Activated CD4-positive, alpha-beta T cell treated with anti-CD3 and anti-CD28 coated beads for 4 hours (primary cell): ENCODE results near the gene EFCAB11.
"Not testable (repeated sequence)": the region's sequence is repeated elsewhere in the genome, so short reads cannot be mapped to it uniquely, and the experiment has no call there.

Source experiments
- DNase-seq, 2 donors: peaks; one replicate each; pipeline ENCODE4 v3.0.0-alpha.2; 2020

EFCAB11 gene

DNA sequence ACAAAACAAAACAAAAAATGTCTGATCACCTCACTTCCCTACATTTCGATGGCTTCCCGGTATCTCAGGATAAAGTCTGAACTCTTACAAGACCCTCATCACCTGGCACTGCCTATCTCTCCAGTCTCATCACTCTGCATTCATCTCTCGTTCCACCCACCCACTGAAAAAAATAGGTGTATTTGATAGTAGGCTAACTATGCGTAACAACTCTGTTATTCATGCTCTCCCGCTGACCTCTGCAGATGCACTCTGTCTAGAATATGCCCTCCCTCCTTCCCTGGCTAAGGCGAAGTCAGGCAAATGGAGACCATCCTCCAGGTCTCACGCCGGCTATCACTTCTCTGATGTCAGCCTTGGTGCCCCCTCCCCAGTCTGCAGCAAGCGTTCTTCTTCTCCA, 44.9 kb downstream of the EFCAB11 start:
- DNase-seq, result no peak

DNA sequence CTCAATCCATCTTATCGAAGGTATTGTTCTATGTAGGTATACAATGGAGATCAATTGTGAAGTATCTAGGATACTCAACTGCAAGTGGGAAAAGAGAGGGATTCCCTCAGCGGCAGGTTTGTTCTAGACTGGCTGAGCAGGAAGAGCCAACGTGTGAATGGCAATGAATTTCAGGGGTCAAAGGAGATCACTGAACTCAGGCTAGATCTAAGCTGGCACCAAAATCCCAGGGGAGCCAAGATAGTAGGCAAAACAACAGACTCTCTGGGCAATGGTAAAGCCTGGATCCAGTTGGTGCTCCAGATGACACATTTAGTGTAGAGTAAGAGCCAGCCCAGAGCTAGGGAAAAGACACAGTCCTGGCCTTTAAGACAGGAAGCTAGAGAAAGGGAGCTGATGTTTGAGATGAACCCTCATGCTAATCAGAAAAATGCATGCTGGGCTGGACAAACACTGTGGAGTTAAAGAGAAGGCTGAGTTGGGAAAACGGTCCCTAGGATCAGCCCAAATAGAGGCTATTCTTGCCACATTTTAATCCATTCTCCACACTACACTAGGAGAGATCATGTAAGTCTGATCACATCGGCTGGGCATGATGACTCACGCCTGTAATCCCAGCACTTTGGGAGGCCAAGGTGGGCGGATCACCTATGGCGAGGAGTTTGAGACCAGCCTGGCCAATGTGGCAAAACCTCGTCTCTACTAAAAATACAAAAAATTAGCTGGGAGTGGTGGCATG, 45.6 kb downstream of the EFCAB11 start:
- DNase-seq, result no peak

- DNase-seq, result no peak
Measured at GRCh38 chr14:89907655-89908054, 46.9 kb downstream of the EFCAB11 start.

- DNase-seq, result no peak
Measured at GRCh38 chr14:89906000-89906399, 48.5 kb downstream of the EFCAB11 start.

DNA sequence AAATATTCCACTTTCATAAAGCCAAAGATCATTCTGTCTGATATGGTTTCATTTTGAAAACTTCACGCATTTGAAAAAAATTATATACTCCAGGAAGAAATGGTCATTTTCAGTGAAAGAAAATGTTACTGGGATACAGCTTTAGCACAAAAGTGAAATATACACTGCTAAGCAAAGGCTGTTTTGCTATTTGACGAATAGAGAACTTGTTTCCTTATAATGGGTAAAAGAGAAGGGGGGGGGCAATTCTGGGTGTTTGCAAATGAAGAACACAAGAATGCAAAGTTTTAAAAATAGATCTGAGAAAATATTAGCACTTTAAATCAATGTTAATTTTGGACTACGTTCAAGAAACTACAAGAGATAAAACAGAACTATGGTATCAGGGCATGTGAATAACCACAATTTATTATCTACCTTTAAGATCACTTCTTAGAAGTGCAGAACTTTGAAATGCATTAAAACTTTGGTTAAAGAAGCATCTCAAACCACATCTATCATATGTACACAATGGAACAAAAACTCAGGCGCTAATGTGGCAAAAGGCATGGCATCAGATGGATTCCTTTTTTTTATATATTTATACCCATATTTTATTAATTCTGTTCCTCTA, 51.1 kb downstream of the EFCAB11 start:
- DNase-seq, result no peak

DNA sequence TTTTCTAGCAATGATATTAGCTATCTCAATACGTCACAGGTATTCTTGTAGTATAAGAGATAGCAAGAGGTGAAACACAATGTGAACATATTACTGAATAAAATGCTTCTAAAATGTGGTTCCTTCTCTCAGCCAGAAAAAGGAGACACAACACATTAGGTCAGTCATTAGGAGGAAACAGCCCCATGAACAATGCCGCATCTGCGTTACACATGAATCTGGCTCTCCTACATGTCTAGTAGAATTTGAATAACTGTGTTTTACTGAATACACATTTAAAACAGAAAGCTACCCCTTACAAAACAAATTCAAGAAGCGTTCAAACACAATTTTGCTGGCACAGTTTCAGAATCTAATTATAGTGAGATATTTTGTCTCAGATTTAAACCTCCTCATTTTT, 51.6 kb downstream of the EFCAB11 start:
- DNase-seq, result no peak

DNA sequence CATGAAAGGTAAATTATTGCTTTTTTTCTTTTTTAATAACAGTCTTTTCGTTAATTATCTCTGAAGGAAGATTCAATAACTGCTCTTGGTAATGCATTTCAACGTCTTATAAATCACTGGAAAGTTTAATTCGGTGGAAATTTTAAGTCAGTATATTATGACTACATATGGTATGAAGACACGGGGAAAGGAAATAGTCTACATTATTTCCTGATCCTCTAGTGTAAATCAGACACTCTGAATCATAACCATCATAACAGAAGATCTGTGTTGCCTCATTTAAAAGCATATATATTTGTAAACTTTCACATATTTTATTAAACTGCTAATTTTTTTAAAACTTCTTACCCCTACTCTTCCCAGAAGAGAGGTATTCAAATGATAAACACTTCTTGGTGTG, 53.7 kb downstream of the EFCAB11 start:
- DNase-seq, result no peak

GRCh38 chr14:89899917-89900663, 54.4 kb downstream of the EFCAB11 start:
- no peak for DNase-seq

DNA sequence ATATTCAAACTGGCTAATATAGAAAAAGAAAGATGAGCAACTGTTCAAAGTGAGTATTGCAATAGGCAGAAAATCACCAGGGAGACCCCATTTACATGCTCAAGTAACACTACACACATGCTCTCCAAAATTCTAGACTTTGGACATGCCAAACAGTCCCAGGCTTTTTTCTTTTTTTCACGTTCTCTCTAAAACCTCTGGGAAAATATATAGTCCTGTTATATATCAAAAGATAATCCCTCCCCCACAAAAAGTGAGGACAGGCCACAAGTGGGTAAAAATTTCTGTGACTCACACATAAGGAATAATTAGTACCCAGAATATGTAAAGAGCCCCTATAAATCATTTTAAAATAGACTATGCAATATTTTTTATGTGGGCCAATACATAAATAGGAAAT, 55.2 kb downstream of the EFCAB11 start:
- DNase-seq, result no peak

DNA sequence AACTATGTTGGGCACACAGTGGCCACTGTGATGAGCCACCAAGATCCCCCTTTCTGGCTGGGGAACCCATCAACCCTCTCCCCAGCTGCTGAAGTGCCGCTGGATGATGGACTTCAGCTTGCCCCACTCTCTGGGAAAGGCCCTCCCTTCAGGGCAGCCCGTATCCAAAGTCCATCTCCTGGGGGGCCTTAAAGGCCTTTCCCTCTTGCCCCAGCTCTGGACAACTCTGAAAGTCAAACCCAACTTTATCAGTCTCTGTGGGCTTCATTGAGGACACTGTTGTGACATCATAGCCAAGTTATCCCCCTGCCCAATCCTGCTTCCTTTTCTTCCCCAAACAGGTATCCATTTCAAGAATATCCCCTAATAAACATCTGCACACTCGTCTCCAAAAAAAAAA, 61.1 kb downstream of the EFCAB11 start:
- DNase-seq, result not testable (repeated sequence)

- no peak for DNase-seq
Measured at GRCh38 chr14:89892953-89893352, 61.6 kb downstream of the EFCAB11 start.

GRCh38 chr14:89891721-89892120, 62.8 kb downstream of the EFCAB11 start:
- DNase-seq, result not testable (repeated sequence)

- no peak for DNase-seq
Measured at GRCh38 chr14:89891055-89891454, 63.5 kb downstream of the EFCAB11 start.

GRCh38 chr14:89890589-89890988, 63.9 kb downstream of the EFCAB11 start:
- no peak for DNase-seq

GRCh38 chr14:89889626-89890025, 64.9 kb downstream of the EFCAB11 start:
- DNase-seq, result no peak

GRCh38 chr14:89884761-89885160, 69.8 kb downstream of the EFCAB11 start:
- DNase-seq, result no peak

GRCh38 chr14:89881839-89882238, 72.7 kb downstream of the EFCAB11 start:
- DNase-seq, result no peak

DNA sequence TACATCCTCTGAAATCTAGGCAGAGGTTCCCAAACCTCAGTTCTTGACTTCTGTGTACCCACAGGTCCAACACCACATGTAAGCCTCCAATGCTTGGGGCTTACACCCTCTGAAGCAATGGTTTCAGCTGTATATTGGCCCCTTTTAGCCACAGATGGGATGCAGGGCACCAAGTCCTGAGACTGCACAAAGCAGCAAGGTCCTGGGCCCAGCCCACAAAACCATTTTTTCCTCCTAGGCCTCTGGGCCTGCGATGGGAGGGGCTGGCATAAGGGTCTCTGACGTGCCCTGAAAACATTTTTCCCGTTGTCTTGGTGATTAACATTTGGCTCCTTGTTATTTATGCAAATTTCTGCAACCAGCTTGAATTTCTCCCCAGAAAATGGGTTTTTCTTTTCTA, 80.4 kb downstream of the EFCAB11 start:
- DNase-seq, result not testable (repeated sequence)

DNA sequence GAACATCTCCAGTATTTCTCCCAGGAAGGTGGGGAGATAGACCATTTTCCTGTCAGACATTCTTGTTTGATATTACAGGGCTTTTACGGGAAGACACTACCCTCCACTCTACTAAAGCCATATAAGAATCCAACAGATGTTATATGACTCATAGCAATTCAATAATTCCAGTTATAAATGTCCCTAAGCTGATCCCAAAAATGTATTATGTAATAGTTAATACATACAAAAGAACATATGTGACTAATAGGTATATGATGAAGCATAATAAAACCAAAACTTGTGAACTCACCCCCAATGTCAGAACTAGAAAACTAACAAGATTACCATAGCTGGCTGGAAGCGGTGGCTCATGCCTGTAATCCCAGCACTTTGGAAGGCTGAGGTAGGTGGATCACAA, 84.2 kb downstream of the EFCAB11 start:
- DNase-seq, result no peak

GRCh38 chr14:89869606-89870005, 84.9 kb downstream of the EFCAB11 start:
- no peak for DNase-seq

DNA sequence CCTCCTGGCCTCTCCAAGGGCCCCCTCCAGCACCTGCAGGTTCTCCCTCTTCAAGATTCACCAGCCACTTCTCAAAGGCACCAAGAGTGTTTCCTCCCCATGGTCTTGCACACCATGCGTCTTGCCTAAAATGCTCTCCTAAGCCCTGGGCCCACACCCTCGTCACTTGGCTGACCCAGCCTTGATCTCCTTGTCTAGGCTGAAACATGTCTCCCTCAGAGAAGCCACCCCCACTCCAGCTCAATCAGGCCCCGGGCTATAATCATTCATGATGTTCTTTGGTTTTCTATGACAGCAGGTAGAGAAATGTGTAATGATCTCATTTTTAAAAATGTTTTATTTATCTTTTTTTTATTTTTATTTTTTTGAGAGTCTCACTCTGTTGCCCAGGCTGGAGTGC, 88.1 kb downstream of the EFCAB11 start:
- DNase-seq, result no peak

DNA sequence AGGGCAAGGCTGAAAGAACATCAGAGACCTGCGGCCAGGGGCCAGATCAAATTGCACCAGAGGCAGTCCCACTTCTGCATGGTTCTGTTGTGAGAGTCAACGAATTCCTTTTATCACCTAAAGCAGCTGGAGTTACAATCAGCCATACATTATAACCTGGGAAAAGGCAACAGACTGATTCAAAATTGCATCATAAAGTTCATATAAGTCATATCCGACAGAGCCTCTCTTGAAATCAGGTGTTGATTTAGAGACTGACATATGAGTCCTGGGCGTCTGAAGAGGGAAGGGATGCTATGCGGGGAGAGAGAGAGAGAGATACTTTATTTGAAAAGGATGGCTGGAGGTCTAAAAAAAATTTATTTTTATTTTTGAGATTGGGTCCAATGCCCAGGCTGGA, 89.4 kb downstream of the EFCAB11 start:
- DNase-seq, result no peak

DNA sequence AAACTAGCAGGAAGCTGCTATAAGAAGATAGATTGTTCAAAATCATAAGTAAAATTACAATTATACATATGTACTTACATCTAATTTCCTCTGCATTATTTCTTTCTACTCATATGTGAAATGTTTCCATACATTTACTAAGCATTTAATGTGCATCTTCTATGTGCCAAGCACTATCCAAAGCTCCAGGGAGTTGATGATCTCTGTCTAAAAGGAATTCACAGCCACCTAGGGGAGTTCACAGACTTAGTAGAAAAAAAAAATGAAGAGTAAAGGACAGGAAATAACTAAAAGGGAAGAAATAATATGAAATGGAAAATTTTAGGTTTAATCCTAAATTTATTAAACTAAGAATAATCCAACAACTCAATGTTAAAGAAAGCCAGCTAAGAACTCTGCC, 91.7 kb downstream of the EFCAB11 start:
- DNase-seq, result no peak

DNA sequence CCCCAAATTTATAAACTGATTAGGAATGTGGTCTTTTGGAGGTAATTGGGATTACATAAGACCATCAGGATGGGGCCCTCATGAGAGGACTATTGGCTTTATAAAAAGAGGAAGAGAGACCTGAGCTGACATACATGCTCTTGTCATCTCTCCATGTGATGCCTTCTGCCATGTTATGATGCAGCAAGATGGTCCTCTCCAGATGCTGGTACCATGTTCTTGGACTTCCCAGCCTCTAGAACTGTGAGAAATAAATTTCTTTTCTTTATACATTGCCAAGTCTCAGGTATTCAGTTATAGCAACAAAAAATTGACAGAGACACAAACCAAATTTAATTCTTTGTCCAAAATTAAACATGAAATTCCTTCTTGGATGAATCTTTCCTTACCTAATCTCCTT, 92.9 kb downstream of the EFCAB11 start:
- DNase-seq, result no peak
